ENCODE data around the gene RPSA.

Gene RPSA

GRCh38 chr3:39404943-39405686 lies 1.4 kb upstream of the RPSA start:
- TF ChIP-seq ZNF70 (CRISPR knock-in tag; IDR thresholded peaks at IDR 0.05) (no peak), ZNF565 (CRISPR knock-in tag; conservative IDR thresholded peaks at IDR 0.05; ENCODE audit: low read depth) (no peak), POU6F1 (CRISPR knock-in tag; IDR thresholded peaks at IDR 0.05; ENCODE audit: borderline replicate concordance, low read depth) (no peak), TCF4 (CRISPR knock-in tag; IDR thresholded peaks at IDR 0.05; ENCODE audit: borderline replicate concordance) (no peak)
- ATAC-seq: no peak

GRCh38 chr3:39405687-39406367 lies 693 bp upstream of the RPSA start:
- no peak for ATAC-seq
- TF ChIP-seq BACH2 (CRISPR knock-in tag; IDR thresholded peaks at IDR 0.05; ENCODE audit: borderline replicate concordance) (no peak), CSDC2 (CRISPR knock-in tag; IDR thresholded peaks at IDR 0.05) (no peak), ISL1 (CRISPR knock-in tag; IDR thresholded peaks at IDR 0.05) (no peak), ZFP30 (CRISPR knock-in tag; IDR thresholded peaks at IDR 0.05) (no peak), PATZ1 (CRISPR knock-in tag; IDR thresholded peaks at IDR 0.05; ENCODE audit: borderline replicate concordance) (no peak), GLIS3 (CRISPR knock-in tag; IDR thresholded peaks at IDR 0.05) (no peak), TOX (CRISPR knock-in tag; IDR thresholded peaks at IDR 0.05; ENCODE audit: borderline replicate concordance) (no peak), ZNF8 (CRISPR knock-in tag; IDR thresholded peaks at IDR 0.05) (no peak), ESRRG (CRISPR knock-in tag; IDR thresholded peaks at IDR 0.05) (no peak), ZFP3 (CRISPR knock-in tag; IDR thresholded peaks at IDR 0.05) (no peak), SNAI2 (CRISPR knock-in tag; IDR thresholded peaks at IDR 0.05) (no peak), TCF4 (CRISPR knock-in tag; IDR thresholded peaks at IDR 0.05; ENCODE audit: borderline replicate concordance) (no peak), POU6F1 (CRISPR knock-in tag; IDR thresholded peaks at IDR 0.05; ENCODE audit: borderline replicate concordance, low read depth) (no peak)

GRCh38 chr3:39407259-39407629 lies 724 bp downstream of the RPSA start:
- no peak for ATAC-seq
- no peak for TF ChIP-seq CSDC2 (CRISPR knock-in tag; IDR thresholded peaks at IDR 0.05)
- TF ChIP-seq TOX (CRISPR knock-in tag; IDR thresholded peaks at IDR 0.05; ENCODE audit: borderline replicate concordance): no peak
- TF ChIP-seq ZC3H10 (CRISPR knock-in tag; IDR thresholded peaks at IDR 0.05): no peak
- TF ChIP-seq ZFP30 (CRISPR knock-in tag; IDR thresholded peaks at IDR 0.05): no peak
- no peak for TF ChIP-seq ISL1 (CRISPR knock-in tag; IDR thresholded peaks at IDR 0.05)
- no peak for TF ChIP-seq TSHZ2 (CRISPR knock-in tag; IDR thresholded peaks at IDR 0.05)
- no peak for TF ChIP-seq ZNF70 (CRISPR knock-in tag; IDR thresholded peaks at IDR 0.05)
- no peak for TF ChIP-seq ARNTL (CRISPR knock-in tag; IDR thresholded peaks at IDR 0.05; ENCODE audit: borderline replicate concordance, low read depth)
- TF ChIP-seq CSRNP3 (CRISPR knock-in tag; IDR thresholded peaks at IDR 0.05): no peak
- no peak for TF ChIP-seq ZNF565 (CRISPR knock-in tag; conservative IDR thresholded peaks at IDR 0.05; ENCODE audit: low read depth)
- no peak for TF ChIP-seq ZFP3 (CRISPR knock-in tag; IDR thresholded peaks at IDR 0.05)
- TF ChIP-seq GLIS3 (CRISPR knock-in tag; IDR thresholded peaks at IDR 0.05): no peak
- TF ChIP-seq ZNF8 (CRISPR knock-in tag; IDR thresholded peaks at IDR 0.05): no peak
- TF ChIP-seq PATZ1 (CRISPR knock-in tag; IDR thresholded peaks at IDR 0.05; ENCODE audit: borderline replicate concordance): no peak
- TF ChIP-seq BACH2 (CRISPR knock-in tag; IDR thresholded peaks at IDR 0.05; ENCODE audit: borderline replicate concordance): no peak
- TF ChIP-seq POU6F1 (CRISPR knock-in tag; IDR thresholded peaks at IDR 0.05; ENCODE audit: borderline replicate concordance, low read depth): no peak
- TF ChIP-seq CREB5 (CRISPR knock-in tag; IDR thresholded peaks at IDR 0.05; ENCODE audit: low read depth): no peak

All from SK-N-SH treated with all-trans-retinoic acid at 6 μM for 48 hours (cell line).